K562 (cell line): Measurements from ENCODE around the gene GINS2. TPM values are rescaled to one million over a fixed set of nuclear protein-coding genes. Genes with fewer than 3 reads are reported as not detected.

Experiments
- ADNP ChIP-seq: fragments of 200-800 bp; sonication (Bioruptor generic); IDR thresholded peaks from 2 replicates; pipeline ENCODE4 v1.6.1; 2016; ENCODE audit warnings: missing genetic modification characterization, missing compliant biosample characterization
- ATF2 ChIP-seq: sonication (generic); formaldehyde crosslinking; IDR thresholded peaks from 2 replicates; pipeline ENCODE4 v1.8.1; 2022; ENCODE audit warnings: missing genetic modification reagents
- BRD4 ChIP-seq: fragments of 200-600 bp; sonication (generic); IDR thresholded peaks from 2 replicates; pipeline ENCODE4 v1.6.1; 2017; ENCODE audit warnings: inconsistent platforms
- CBX1 ChIP-seq: sonication (generic); IDR thresholded peaks from 2 replicates; pipeline ENCODE4 v1.6.1; 2016; ENCODE audit warnings: antibody characterized with exemption, low read depth, mild to moderate bottlenecking
- CTCF ChIP-seq, 3 experiments: IDR thresholded peaks in 2 of 3; conservative IDR thresholded peaks in 1 of 3; 2 replicates each; pipeline ENCODE4 v1.5.1; 2011 to 2012; ENCODE audit warnings: low read length in 3 of 3, mild to moderate bottlenecking in 3 of 3, control low read depth in 2 of 3, improper control_type of control experiment in 1 of 3, inconsistent platforms in 1 of 3, low read depth in 1 of 3, mixed read lengths in 1 of 3, moderate library complexity in 1 of 3; ENCODE audit not compliant: insufficient read depth in 2 of 3
- GABPB1 ChIP-seq: sonication (generic); formaldehyde crosslinking; IDR thresholded peaks from 2 replicates; pipeline ENCODE4 v1.8.0; 2022; ENCODE audit warnings: mild to moderate bottlenecking, missing genetic modification reagents
- GTF2F1 ChIP-seq: IDR thresholded peaks from 2 replicates; pipeline ENCODE4 v1.6.1; 2011; ENCODE audit warnings: low read depth, low read length, improper control_type of control experiment
- LCOR ChIP-seq: sonication (generic); formaldehyde crosslinking; IDR thresholded peaks from 2 replicates; pipeline ENCODE4 v1.8.0; 2022; ENCODE audit warnings: mild to moderate bottlenecking, missing genetic modification reagents
- MCM7 ChIP-seq, 2 experiments: fragments of 450-650 bp; IDR thresholded peaks; 2 replicates each; pipeline ENCODE4 v1.6.1; 2016 to 2018
- MED1 ChIP-seq: sonication (generic); formaldehyde crosslinking; IDR thresholded peaks from 2 replicates; pipeline ENCODE4 v1.8.1; 2023; ENCODE audit warnings: missing genetic modification reagents, borderline replicate concordance
- NFYB ChIP-seq: IDR thresholded peaks from 2 replicates; pipeline ENCODE4 v1.6.1; 2011; ENCODE audit warnings: mild to moderate bottlenecking, moderate library complexity; ENCODE audit not compliant: insufficient read length; ENCODE audit errors: extremely low read depth
- PTRF ChIP-seq: fragments of 450-650 bp; IDR thresholded peaks from 2 replicates; pipeline ENCODE4 v1.6.1; 2016; ENCODE audit warnings: mild to moderate bottlenecking, missing genetic modification characterization, missing compliant biosample characterization
- RAD51 ChIP-seq: fragments of 450-650 bp; IDR thresholded peaks from 2 replicates; pipeline ENCODE4 v1.7.1; 2016; ENCODE audit warnings: low read depth, mild to moderate bottlenecking, borderline replicate concordance
- RBFOX2 ChIP-seq: fragments of 200-400 bp; formaldehyde crosslinking; IDR thresholded peaks from 2 replicates; pipeline ENCODE4 v1.6.1; 2017; ENCODE audit warnings: low read depth, mild to moderate bottlenecking, low read length, moderate library complexity
- SMARCC2 ChIP-seq: fragments of 450-650 bp; IDR thresholded peaks from 2 replicates; pipeline ENCODE4 v1.6.1; 2017; ENCODE audit warnings: antibody characterized with exemption, moderate library complexity, mild to moderate bottlenecking, low read depth
- SRSF3 ChIP-seq: fragments of 200-400 bp; formaldehyde crosslinking; IDR thresholded peaks from 2 replicates; pipeline ENCODE4 v1.6.1; 2016; ENCODE audit warnings: mild to moderate bottlenecking, low read length, moderate library complexity; ENCODE audit not compliant: insufficient read depth
- STAG1 ChIP-seq: sonication (generic); formaldehyde crosslinking; IDR thresholded peaks from 2 replicates; pipeline ENCODE4 v1.5.0; 2020; ENCODE audit warnings: missing genetic modification reagents, borderline replicate concordance
- THRB ChIP-seq: fragments of 450-650 bp; formaldehyde crosslinking; conservative IDR thresholded peaks from 2 replicates; pipeline ENCODE4 v1.4.0; 2022; ENCODE audit warnings: mild to moderate bottlenecking, missing genetic modification characterization
- U2AF2 ChIP-seq: fragments of 200-400 bp; formaldehyde crosslinking; optimal IDR thresholded peaks from 2 replicates; pipeline ENCODE3; 2017; ENCODE audit warnings: low read depth, mild to moderate bottlenecking, low read length
- ZNF511 ChIP-seq: sonication (generic); formaldehyde crosslinking; IDR thresholded peaks from 2 replicates; pipeline ENCODE4 v1.8.0; 2022; ENCODE audit warnings: mild to moderate bottlenecking, missing genetic modification reagents
- polyA plus RNA-seq, 8 experiments: library from polyadenylated mRNA; depleted of rRNA in 4 of 8; stranded (reverse) in 5 of 8; unstranded in 3 of 8; fragments of >200 nt; fragmentation: Nextera tagmentation in 2 of 8; fragmentation: Illumina TruSeq in 1 of 8; extraction: Ambion mirVana in 2 of 8; extraction: Trizol in 1 of 8; gene quantifications; 2 replicates each; pipeline versions ENCODE4 v1.2.1 to v1.2.3, GENCODE V29; 2011 to 2014; ENCODE audit warnings: inconsistent platforms in 1 of 8, missing spikeins in 1 of 8
- total RNA-seq, 7 experiments: library from RNA; depleted of rRNA in 6 of 7; stranded (reverse); fragments of >200 nt in 6 of 7; fragmentation: Illumina TruSeq in 2 of 7; extraction: Trizol in 2 of 7; gene quantifications; 2 replicates each; pipeline versions ENCODE4 v1.2.1 to v1.2.3, GENCODE V29; 2011 to 2021; ENCODE audit warnings: low replicate concordance in 1 of 7

The GINS2 gene
- total and polyA plus RNA-seq, 9 of the 15 experiments (the other 6 are each of a cell fraction or from before 2014, with no cell fraction given): 40.4 to 76.2 (median 44.6) TPM

GRCh38 chr16:85687651-85688471, 893 bp downstream of the GINS2 start (continued):
- TF ChIP-seq NFYB (no peak), U2AF2 (no peak), ZNF511 (no peak), PTRF (tag) (no peak), GABPB1 (CRISPR knock-in tag) (peak; percentile 22; the same call in 1 of the 2 replicates), SRSF3 (no peak), SMARCC2 (no peak), LCOR (CRISPR knock-in tag) (peak; percentile 51), ATF2 (CRISPR knock-in tag) (peak; percentile 19; the same call in 1 of the 2 replicates), GTF2F1 (no peak), MED1 (CRISPR knock-in tag) (no peak), RAD51 (no peak), THRB (CRISPR knock-in tag) (no peak), CTCF (IDR thresholded peaks at IDR 0.05 in 2 of 3, conservative IDR thresholded peaks at IDR 0.05 in 1 of 3; ENCODE audit: insufficient read depth in 2 of 3, low read depth in 1 of 3, low read length in 3 of 3) (peak in 1 of 3 experiments; percentile 12; a peak in 1 of 6 replicates), MCM7 (IDR thresholded peaks at IDR 0.05) (no peak), RBFOX2 (peak; percentile 25; the same call in 1 of the 2 replicates), BRD4 (0 out of 2 replicates have a peak, but pooled peaks have one; percentile 13), CBX1 (peak; percentile 45; the same call in 1 of the 2 replicates), STAG1 (no peak), ADNP (tag) (no peak)
